ENCODE results near the gene TBC1D26. TPM values are rescaled to one million over a fixed set of nuclear protein-coding genes. Genes with fewer than 3 reads are reported as not detected.

Gene TBC1D26
- total and polyA plus RNA-seq, 2 of the 4 experiments (the other 2 are of a cell fraction): 0.02 TPM; not detected in 1

DNA sequence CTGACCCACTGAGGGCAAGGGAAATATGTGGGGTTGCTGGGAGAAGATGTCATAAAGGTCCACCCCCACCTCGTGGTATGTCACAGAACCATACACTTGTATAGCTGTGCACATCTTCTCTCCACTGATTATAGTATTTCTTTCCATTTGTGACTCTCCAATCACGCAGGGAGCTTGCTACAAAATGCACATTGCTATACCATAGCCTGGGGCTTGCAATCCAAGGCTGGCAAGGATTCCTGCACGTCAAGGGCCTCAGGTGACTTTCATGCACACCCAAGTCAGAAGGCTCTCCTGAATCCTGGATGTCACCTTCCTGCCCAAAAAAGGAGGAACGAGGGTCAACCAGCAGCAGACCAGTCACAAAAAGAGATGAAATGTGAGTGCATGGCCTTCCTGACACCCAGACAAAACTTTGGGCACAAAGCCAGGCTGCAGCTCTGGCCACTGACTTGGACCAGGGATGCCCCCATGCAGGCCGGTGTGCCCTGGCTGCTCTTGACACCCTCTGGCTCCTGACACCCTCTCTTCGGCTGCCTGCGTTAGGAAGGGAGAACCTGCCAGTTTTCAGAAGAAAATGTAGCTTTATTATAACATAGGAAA lies 12.1 kb downstream of the TBC1D26 start:
- Histone ChIP-seq H3K4ac (ENCODE audit: low read depth, low read length) (no peak overlapping the region), H3K9me1 (ENCODE audit: insufficient read depth, low read length) (no peaks in the 10 kb centered on the region), H3K4me1 (ENCODE audit: control insufficient read depth, insufficient read depth, low read length) (no peaks in the 10 kb centered on the region; the same call in 1 of the 2 replicates), H4K20me1 (ENCODE audit: insufficient read depth, low read length) (no peaks in the 10 kb centered on the region), H3K27ac (ENCODE audit: insufficient read depth, low read length) (no peak overlapping the region), H3K56ac (ENCODE audit: extremely low read depth, insufficient read depth, low read length) (no peak overlapping the region), H4K91ac (ENCODE audit: insufficient read depth, low read depth, low read length) (no peak overlapping the region), H3K9me3 (ENCODE audit: control insufficient read depth, insufficient read depth, low read length) (peaks cover 4% of the 10 kb centered on the region; the same call in 1 of the 2 replicates), H3K18ac (ENCODE audit: low read depth, low read length) (no peak overlapping the region), H4K5ac (ENCODE audit: low read depth, low read length) (no peak overlapping the region), H3K79me1 (ENCODE audit: low read depth in 1 of 2, low read length in 2 of 2) (no peaks in the 10 kb centered on the region), H2BK120ac (ENCODE audit: low read depth, low read length) (no peak overlapping the region), H3K4me3 (ENCODE audit: insufficient read depth, low read depth, low read length) (no peak overlapping the region), H2AK5ac (ENCODE audit: low read depth, low read length) (no peak overlapping the region), H3K14ac (replicated peaks; ENCODE audit: low read depth, low read length) (no peak overlapping the region), H3K27me3 (ENCODE audit: control insufficient read depth, insufficient read depth, low read length) (peaks cover 12% of the 10 kb centered on the region), H4K8ac (ENCODE audit: low read depth in 2 of 2, low read length in 2 of 2) (no peak overlapping the region), H2AFZ (replicated peaks; ENCODE audit: low read length, poor library complexity) (no peak overlapping the region), H3K9ac (ENCODE audit: low read depth, low read length) (no peak overlapping the region), H2AK9ac (replicated peaks; ENCODE audit: low read depth, low read length, poor library complexity) (no peak overlapping the region), H2BK15ac (ENCODE audit: low read depth, low read length) (no peak overlapping the region), H2BK20ac (ENCODE audit: low read depth, low read length) (no peak overlapping the region), H3K36me3 (ENCODE audit: control insufficient read depth, insufficient read depth, low read length) (no peaks in the 10 kb centered on the region), H3K23ac (ENCODE audit: low read depth, low read length) (no peak overlapping the region), H3K4me2 (ENCODE audit: low read depth, low read length) (no peak overlapping the region), H2BK5ac (ENCODE audit: low read depth, low read length, poor library complexity, severe bottlenecking) (no peak overlapping the region)
- no peak for TF ChIP-seq FOS (IDR thresholded peaks at IDR 0.05; ENCODE audit: low read depth, low read length)
- no peak for TF ChIP-seq MAFK (IDR thresholded peaks at IDR 0.05; ENCODE audit: low read depth, low read length)
- TF ChIP-seq CTCF (conservative IDR thresholded peaks at IDR 0.05; ENCODE audit: low read depth, low read length): no peak
- TF ChIP-seq RAD21 (IDR thresholded peaks at IDR 0.05; ENCODE audit: low read length): no peak
- TF ChIP-seq MAZ (IDR thresholded peaks at IDR 0.05; ENCODE audit: borderline replicate concordance, low read depth, low read length): no peak
- no peak for TF ChIP-seq CEBPB (IDR thresholded peaks at IDR 0.05; ENCODE audit: low read depth, low read length)
- no peak for TF ChIP-seq CHD1 (IDR thresholded peaks at IDR 0.05; ENCODE audit: low read depth, low read length)
- TF ChIP-seq MXI1 (IDR thresholded peaks at IDR 0.05; ENCODE audit: borderline replicate concordance, low read depth, low read length): no peak
- TF ChIP-seq USF2 (IDR thresholded peaks at IDR 0.05; ENCODE audit: low read depth, low read length): no peak
- BruUV-seq (replicated peaks): no TSS peak
- POLR2A ChIA-PET (ENCODE audit: unreplicated experiment): no interaction called here
- CTCF ChIA-PET: no interaction called here
- dilution Hi-C loops (cut with HindIII; ENCODE audit: low sequenced_read_pairs, unreplicated experiment): no loop called here
- in situ Hi-C loops (cut with MboI; ENCODE audit: low sequenced_read_pairs): no loop called here
- no peak for ATAC-seq (ENCODE audit: low read depth)
- intact Hi-C loops (cut with micrococcal nuclease): no loop called here
- no CpG with 5 or more reads among the region's 7 CpGs for WGBS, 2 experiments (ENCODE audit: extremely low coverage in 2 of 2, insufficient read length in 1 of 2)
- DNase-seq: no peak

Measured in IMR-90 (cell line).